ENCODE results near the gene TXNDC8. TPM values are rescaled to one million over a fixed set of nuclear protein-coding genes. Genes with fewer than 3 reads are reported as not detected.

The TXNDC8 gene
- total RNA-seq, 1 experiment from 2014 or later, result not detected

GRCh38 chr9:110287289-110287680 is 50.4 kb downstream of the TXNDC8 start:
- ATAC-seq (no peak), DNase-seq (ENCODE audit: low read depth, low spot score) (no peak)
- Histone ChIP-seq H3K4me3 (ENCODE audit: low read depth in 2 of 2, low read length in 2 of 2) (no peak overlapping the region), H3K36me3 (ENCODE audit: control insufficient read depth, insufficient read depth, low read length) (no peaks in the 10 kb centered on the region), H3K27me3 (ENCODE audit: control insufficient read depth, insufficient read depth, low read length) (no peaks in the 10 kb centered on the region), H3K27ac (ENCODE audit: low read length) (no peak overlapping the region), H3K9me3 (ENCODE audit: control insufficient read depth, insufficient read depth, low read depth, low read length) (no peaks in the 10 kb centered on the region), H3K4me1 (ENCODE audit: control insufficient read depth, insufficient read depth, low read length) (no peaks in the 10 kb centered on the region)
- TF ChIP-seq SIN3A (IDR thresholded peaks at IDR 0.05; ENCODE audit: borderline replicate concordance, insufficient read depth, low read depth, low read length), result no peak
- no peak for TF ChIP-seq TCF7L2 (IDR thresholded peaks at IDR 0.05; ENCODE audit: low read depth, low read length)
- no peak for TF ChIP-seq REST (IDR thresholded peaks at IDR 0.05; ENCODE audit: insufficient read depth in 1 of 2, low read depth in 2 of 2, low read length in 1 of 2)
- no peak for TF ChIP-seq POLR2AphosphoS5 (IDR thresholded peaks at IDR 0.05; ENCODE audit: low read depth, low read length)
- no peak for TF ChIP-seq CTCF (IDR thresholded peaks at IDR 0.05)
- ChIA-PET POLR2A (no interaction called here), CTCF (no interaction called here)
- intact Hi-C loops (cut with micrococcal nuclease; ENCODE audit: unreplicated experiment) (no loop called here), in situ Hi-C loops (cut with HindIII; ENCODE audit: low pct_unique_long_range_greater_than_20kb, low sequenced_read_pairs) (no loop called here)
- no TSS peak for BruUV-seq (replicated peaks)

GRCh38 chr9:110284211-110284844 is 53.3 kb downstream of the TXNDC8 start:
- CTCF ChIA-PET, result no interaction called here
- POLR2A ChIA-PET, result no interaction called here
- intact Hi-C loops (cut with micrococcal nuclease; ENCODE audit: unreplicated experiment), result no loop called here

More at GRCh38 chr9:110284211-110284844, 53.3 kb downstream of the TXNDC8 start:
- H3K9me3 ChIP-seq (ENCODE audit: control insufficient read depth, insufficient read depth, low read depth, low read length), result no peaks in the 10 kb centered on the region
- no peak for TF ChIP-seq SIN3A (IDR thresholded peaks at IDR 0.05; ENCODE audit: borderline replicate concordance, insufficient read depth, low read depth, low read length)
- no peak for TF ChIP-seq CTCF (IDR thresholded peaks at IDR 0.05)
- no peak for TF ChIP-seq TCF7L2 (IDR thresholded peaks at IDR 0.05; ENCODE audit: low read depth, low read length)
- TF ChIP-seq REST (IDR thresholded peaks at IDR 0.05; ENCODE audit: insufficient read depth in 1 of 2, low read depth in 2 of 2, low read length in 1 of 2), result no peak
- no peak for TF ChIP-seq POLR2AphosphoS5 (IDR thresholded peaks at IDR 0.05; ENCODE audit: low read depth, low read length)
- ATAC-seq, result no peak
- H3K27me3 ChIP-seq (ENCODE audit: control insufficient read depth, insufficient read depth, low read length), result no peaks in the 10 kb centered on the region
- in situ Hi-C loops (cut with HindIII; ENCODE audit: low pct_unique_long_range_greater_than_20kb, low sequenced_read_pairs), result no loop called here
- BruUV-seq (replicated peaks), result no TSS peak
- H3K4me1 ChIP-seq (ENCODE audit: control insufficient read depth, insufficient read depth, low read length), result no peaks in the 10 kb centered on the region
- no peak for DNase-seq (ENCODE audit: low read depth, low spot score)
- no peak overlapping the region for H3K27ac ChIP-seq (ENCODE audit: low read length)
- no peaks in the 10 kb centered on the region for H3K36me3 ChIP-seq (ENCODE audit: control insufficient read depth, insufficient read depth, low read length)
- no peak overlapping the region for H3K4me3 ChIP-seq (ENCODE audit: low read depth in 2 of 2, low read length in 2 of 2)

All from Panc1 (cell line).